ENCODE data around the gene HELT. TPM values are rescaled to one million over a fixed set of nuclear protein-coding genes. Genes with fewer than 3 reads are reported as not detected.
"Not testable (repeated sequence)": the region's sequence is repeated elsewhere in the genome, so short reads cannot be mapped to it uniquely, and the experiment has no call there.

HELT gene
- not detected for total RNA-seq (ENCODE audit: unreplicated experiment)
- long read RNA-seq, result 0 reads

GRCh38 chr4:185017964-185018772 lies at the start of gene HELT:
Gene HELT, plus strand, starts transcription at chr4:185018490. Its CDS starts 439 bp downstream, at chr4:185018929.
- H3K27ac Mint-ChIP-seq (ENCODE audit: unreplicated experiment), result no peak within 1 kb of the TSS
- no peaks in the 10 kb centered on the region for H3K9me3 Mint-ChIP-seq (ENCODE audit: unreplicated experiment)
- no peak for TF ChIP-seq CTCF (IDR thresholded peaks at IDR 0.05; ENCODE audit: unreplicated experiment)
- no peak within 1 kb of the TSS for H3K4me3 Mint-ChIP-seq (ENCODE audit: unreplicated experiment)
- H3K27me3 Mint-ChIP-seq (ENCODE audit: unreplicated experiment), result peaks cover 45% of the 10 kb centered on the region
- no peak for DNase-seq (ENCODE audit: low spot score)
- no peaks in the 10 kb centered on the region for H3K36me3 Mint-ChIP-seq (ENCODE audit: low read depth, unreplicated experiment)
- peaks cover 14% of the 10 kb centered on the region for H3K4me1 Mint-ChIP-seq (ENCODE audit: unreplicated experiment)

GRCh38 chr4:184968784-184969201 lies 49.5 kb upstream of the HELT start:
- TF ChIP-seq CTCF (IDR thresholded peaks at IDR 0.05; ENCODE audit: unreplicated experiment), result no peak
- H3K36me3 Mint-ChIP-seq (ENCODE audit: low read depth, unreplicated experiment), result peaks cover 17% of the 10 kb centered on the region
- H3K27me3 Mint-ChIP-seq (ENCODE audit: unreplicated experiment), result peaks cover 15% of the 10 kb centered on the region
- no peak overlapping the region for H3K4me3 Mint-ChIP-seq (ENCODE audit: unreplicated experiment)
- H3K27ac Mint-ChIP-seq (ENCODE audit: unreplicated experiment), result no peak overlapping the region
- DNase-seq (ENCODE audit: low spot score), result no peak
- peaks cover 8% of the 10 kb centered on the region for H3K9me3 Mint-ChIP-seq (ENCODE audit: unreplicated experiment)
- no peaks in the 10 kb centered on the region for H3K4me1 Mint-ChIP-seq (ENCODE audit: unreplicated experiment)

GRCh38 chr4:184969610-184970009 lies 48.7 kb upstream of the HELT start:
- no peak for DNase-seq (ENCODE audit: low spot score)
- Mint-ChIP-seq H3K36me3 (ENCODE audit: low read depth, unreplicated experiment) (peaks cover 17% of the 10 kb centered on the region), H3K4me3 (ENCODE audit: unreplicated experiment) (no peak overlapping the region), H3K9me3 (ENCODE audit: unreplicated experiment) (peaks cover 8% of the 10 kb centered on the region), H3K4me1 (ENCODE audit: unreplicated experiment) (no peaks in the 10 kb centered on the region), H3K27ac (ENCODE audit: unreplicated experiment) (no peak overlapping the region), H3K27me3 (ENCODE audit: unreplicated experiment) (peaks cover 15% of the 10 kb centered on the region)
- no peak for TF ChIP-seq CTCF (IDR thresholded peaks at IDR 0.05; ENCODE audit: unreplicated experiment)

GRCh38 chr4:184972991-184973390 lies 45.3 kb upstream of the HELT start:
- Mint-ChIP-seq H3K4me3 (ENCODE audit: unreplicated experiment) (no peak overlapping the region), H3K36me3 (ENCODE audit: low read depth, unreplicated experiment) (peaks cover 4% of the 10 kb centered on the region), H3K27me3 (ENCODE audit: unreplicated experiment) (peaks cover 2% of the 10 kb centered on the region), H3K4me1 (ENCODE audit: unreplicated experiment) (no peaks in the 10 kb centered on the region), H3K9me3 (ENCODE audit: unreplicated experiment) (peaks cover 4% of the 10 kb centered on the region), H3K27ac (ENCODE audit: unreplicated experiment) (no peak overlapping the region)
- no peak for TF ChIP-seq CTCF (IDR thresholded peaks at IDR 0.05; ENCODE audit: unreplicated experiment)
- DNase-seq (ENCODE audit: low spot score), result no peak

GRCh38 chr4:184976348-184976747 lies 41.9 kb upstream of the HELT start:
- H3K27me3 Mint-ChIP-seq (ENCODE audit: unreplicated experiment); H3K4me1 Mint-ChIP-seq (ENCODE audit: unreplicated experiment); H3K9me3 Mint-ChIP-seq (ENCODE audit: unreplicated experiment); H3K27ac Mint-ChIP-seq (ENCODE audit: unreplicated experiment); H3K36me3 Mint-ChIP-seq (ENCODE audit: low read depth, unreplicated experiment); H3K4me3 Mint-ChIP-seq (ENCODE audit: unreplicated experiment); DNase-seq (ENCODE audit: low spot score): not testable (repeated sequence)

All from endothelial cell (in vitro differentiated cells).